ENCODE measurements around the gene SLC22A23. TPM values are rescaled to one million over a fixed set of nuclear protein-coding genes. Genes with fewer than 3 reads are reported as not detected.

SLC22A23 gene
- total and polyA plus RNA-seq, 2 donors (not counting 1 experiment from before 2014, with no cell fraction given), result 0.18 to 1.4 TPM

- Histone ChIP-seq H2AFZ (ENCODE audit: insufficient read depth, low read depth, low read length, poor library complexity, severe bottlenecking) (no peak overlapping the region), H4K20me1 (ENCODE audit: control insufficient read depth, insufficient read depth, low read length, poor library complexity, severe bottlenecking) (no peaks in the 10 kb centered on the region), H3K36me3 (replicated peaks in 1 of 2; ENCODE audit: control extremely low read depth in 1 of 2, control insufficient read depth in 1 of 2, extremely low read depth in 1 of 2, insufficient read depth in 2 of 2, low read length in 1 of 2) (no peaks in the 10 kb centered on the region), H3K9ac (ENCODE audit: low read length) (peak overlapping the region; percentile 63), H3K27ac (ENCODE audit: low read length in 2 of 2) (no peak overlapping the region), H3K4me3 (ENCODE audit: control extremely low read depth in 1 of 5, extremely low read depth in 1 of 5, insufficient read depth in 1 of 5, low read depth in 2 of 5, low read length in 4 of 5) (peak overlapping the region in 1 of 5 experiments; percentile 46), H3K4me1 (ENCODE audit: control insufficient read depth in 2 of 2, insufficient read depth in 2 of 2, low read length in 2 of 2) (peaks cover 58 to 59% of the 10 kb centered on the region in 2 donors), H3K9me3 (ENCODE audit: control extremely low read depth in 1 of 3, control insufficient read depth in 2 of 3, insufficient read depth in 1 of 3, low read length in 2 of 3) (peaks cover 0 to 37% (median 0%) of the 10 kb centered on the region in 3 donors), H3K4me2 (replicated peaks; ENCODE audit: low read depth, low read length, poor library complexity, severe bottlenecking) (peak overlapping the region; percentile 96), H3K27me3 (replicated peaks in 1 of 4; ENCODE audit: control extremely low read depth in 1 of 4, control insufficient read depth in 3 of 4, insufficient read depth in 4 of 4, low read length in 3 of 4) (peaks cover 0 to 83% (median 64%) of the 10 kb centered on the region in 4 experiments), H3K79me2 (ENCODE audit: control insufficient read depth, insufficient read depth, low read length) (no peaks in the 10 kb centered on the region)
- TF ChIP-seq CTCF (IDR thresholded peaks at IDR 0.05) (no peak), EZH2 (IDR thresholded peaks at IDR 0.05; ENCODE audit: borderline replicate concordance, insufficient read depth, low read depth, low read length, poor library complexity, severe bottlenecking) (no peak)
- DNase-seq, result no peak
- Mint-ChIP-seq H3K27me3 (peaks cover 76% of the 10 kb centered on the region), H3K4me3 (peak overlapping the region; percentile 95), H3K9me3 (ENCODE audit: insufficient read depth) (no peaks in the 10 kb centered on the region), H3K4me1 (peaks cover 53% of the 10 kb centered on the region), H3K27ac (no peak overlapping the region)
- ChIA-PET CTCF (interaction anchor here (4.0 kb wide), 1 partner anchor 21 kb away, joined by 18 read pairs; no protein-coding TSS in a partner anchor), POLR2A (interaction anchor here (0.6 kb wide), 1 partner anchor 1788 kb away, joined by 3 read pairs; no protein-coding TSS in a partner anchor)
- 7% methylated on average over 3 of the region's 11 CpGs for WGBS (ENCODE audit: insufficient coverage)
- ATAC-seq (ENCODE audit: low read depth), result no peak
- intact Hi-C loops (cut with micrococcal nuclease), result no loop called here
These were observed 226.5 kb downstream of the SLC22A23 start for GRCh38 chr6:3230256-3230882.
